ENCODE data around the gene SKAP1.

SKAP1 gene

DNA sequence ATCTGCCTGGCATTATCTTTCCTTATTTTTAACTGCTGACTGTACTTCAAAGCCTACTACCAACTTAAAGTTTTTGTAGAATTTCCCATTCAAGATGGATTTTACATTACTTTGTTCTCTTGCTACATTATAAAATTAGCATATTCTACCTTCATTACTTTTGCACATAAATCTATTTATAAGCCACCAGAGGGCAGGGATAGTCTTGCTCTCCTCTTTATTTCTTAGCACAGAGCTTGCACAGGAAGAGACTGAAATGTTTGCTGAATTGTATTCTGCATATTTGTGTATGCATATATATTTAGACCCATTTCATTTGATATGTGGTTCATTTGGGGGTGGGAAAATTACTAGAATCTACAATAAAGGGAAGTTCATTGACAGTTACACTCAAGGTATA is 108.0 kb downstream of the SKAP1 start:
- Histone ChIP-seq H3F3A (ENCODE audit: low read depth) (no peaks in the 10 kb centered on the region), H2AFZ (ENCODE audit: low read length) (no peak overlapping the region), H3K79me2 (ENCODE audit: insufficient read depth, low read length) (no peaks in the 10 kb centered on the region), H4K20me1 (ENCODE audit: insufficient read depth, low read length, poor library complexity, severe bottlenecking) (no peaks in the 10 kb centered on the region), H3K27me3 (ENCODE audit: insufficient read depth, low read length, poor library complexity, severe bottlenecking) (no peaks in the 10 kb centered on the region), H3K4me2 (ENCODE audit: low read depth, low read length, poor library complexity, severe bottlenecking) (no peak overlapping the region), H3K9me3 (ENCODE audit: insufficient read depth, low read depth, low read length) (no peaks in the 10 kb centered on the region), H3K9ac (ENCODE audit: low read depth, low read length, poor library complexity, severe bottlenecking) (no peak overlapping the region), H3K9me2 (replicated peaks; ENCODE audit: low read depth, low read length) (no peaks in the 10 kb centered on the region), H3K4me3 (ENCODE audit: low read length, poor library complexity, severe bottlenecking) (no peak overlapping the region), H3K36me3 (ENCODE audit: insufficient read depth, low read length) (no peaks in the 10 kb centered on the region), H3K4me1 (ENCODE audit: insufficient read depth, low read length, poor library complexity, severe bottlenecking) (peaks cover 6% of the 10 kb centered on the region)
- TF ChIP-seq, protein P1, sequence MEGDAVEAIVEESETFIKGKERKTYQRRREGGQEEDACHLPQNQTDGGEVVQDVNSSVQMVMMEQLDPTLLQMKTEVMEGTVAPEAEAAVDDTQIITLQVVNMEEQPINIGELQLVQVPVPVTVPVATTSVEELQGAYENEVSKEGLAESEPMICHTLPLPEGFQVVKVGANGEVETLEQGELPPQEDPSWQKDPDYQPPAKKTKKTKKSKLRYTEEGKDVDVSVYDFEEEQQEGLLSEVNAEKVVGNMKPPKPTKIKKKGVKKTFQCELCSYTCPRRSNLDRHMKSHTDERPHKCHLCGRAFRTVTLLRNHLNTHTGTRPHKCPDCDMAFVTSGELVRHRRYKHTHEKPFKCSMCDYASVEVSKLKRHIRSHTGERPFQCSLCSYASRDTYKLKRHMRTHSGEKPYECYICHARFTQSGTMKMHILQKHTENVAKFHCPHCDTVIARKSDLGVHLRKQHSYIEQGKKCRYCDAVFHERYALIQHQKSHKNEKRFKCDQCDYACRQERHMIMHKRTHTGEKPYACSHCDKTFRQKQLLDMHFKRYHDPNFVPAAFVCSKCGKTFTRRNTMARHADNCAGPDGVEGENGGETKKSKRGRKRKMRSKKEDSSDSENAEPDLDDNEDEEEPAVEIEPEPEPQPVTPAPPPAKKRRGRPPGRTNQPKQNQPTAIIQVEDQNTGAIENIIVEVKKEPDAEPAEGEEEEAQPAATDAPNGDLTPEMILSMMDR (conservative IDR thresholded peaks at IDR 0.05; ENCODE audit: low read length), result peak; percentile 64
- no peak for TF ChIP-seq EZH2phosphoT487 (IDR thresholded peaks at IDR 0.05; ENCODE audit: borderline replicate concordance)

DNA sequence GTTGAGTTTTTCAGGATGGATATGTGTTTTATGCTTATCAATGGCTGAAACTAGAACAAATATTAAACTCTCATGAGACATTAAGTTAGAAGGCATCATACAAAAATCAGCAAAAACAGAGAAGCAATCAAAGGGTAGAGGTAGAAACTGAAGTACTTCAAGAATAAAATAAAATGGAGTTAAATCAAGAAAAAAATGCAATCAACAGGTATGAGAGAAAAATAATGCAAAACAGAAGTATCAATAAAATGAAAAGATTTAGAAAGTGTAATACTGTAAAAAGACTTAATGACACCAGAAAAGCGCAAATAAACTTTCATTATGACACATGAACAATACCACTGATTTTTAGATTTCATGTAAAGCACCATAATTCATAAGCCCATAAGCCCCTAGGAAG is 112.3 kb downstream of the SKAP1 start:
- Histone ChIP-seq H3K79me2 (ENCODE audit: insufficient read depth, low read length) (no peaks in the 10 kb centered on the region), H3K27me3 (ENCODE audit: insufficient read depth, low read length, poor library complexity, severe bottlenecking) (no peaks in the 10 kb centered on the region), H3F3A (ENCODE audit: low read depth) (no peaks in the 10 kb centered on the region), H4K20me1 (ENCODE audit: insufficient read depth, low read length, poor library complexity, severe bottlenecking) (no peaks in the 10 kb centered on the region), H3K36me3 (ENCODE audit: insufficient read depth, low read length) (no peaks in the 10 kb centered on the region), H3K4me2 (ENCODE audit: low read depth, low read length, poor library complexity, severe bottlenecking) (no peak overlapping the region), H3K9me3 (ENCODE audit: insufficient read depth, low read depth, low read length) (no peaks in the 10 kb centered on the region), H2AFZ (ENCODE audit: low read length) (no peak overlapping the region), H3K9me2 (replicated peaks; ENCODE audit: low read depth, low read length) (no peaks in the 10 kb centered on the region), H3K4me1 (ENCODE audit: insufficient read depth, low read length, poor library complexity, severe bottlenecking) (peaks cover 6% of the 10 kb centered on the region), H3K9ac (ENCODE audit: low read depth, low read length, poor library complexity, severe bottlenecking) (no peak overlapping the region), H3K4me3 (ENCODE audit: low read length, poor library complexity, severe bottlenecking) (no peak overlapping the region)
- TF ChIP-seq EZH2phosphoT487 (IDR thresholded peaks at IDR 0.05; ENCODE audit: borderline replicate concordance), result no peak
- TF ChIP-seq, protein P1 (conservative IDR thresholded peaks at IDR 0.05; ENCODE audit: low read length), result no peak

DNA sequence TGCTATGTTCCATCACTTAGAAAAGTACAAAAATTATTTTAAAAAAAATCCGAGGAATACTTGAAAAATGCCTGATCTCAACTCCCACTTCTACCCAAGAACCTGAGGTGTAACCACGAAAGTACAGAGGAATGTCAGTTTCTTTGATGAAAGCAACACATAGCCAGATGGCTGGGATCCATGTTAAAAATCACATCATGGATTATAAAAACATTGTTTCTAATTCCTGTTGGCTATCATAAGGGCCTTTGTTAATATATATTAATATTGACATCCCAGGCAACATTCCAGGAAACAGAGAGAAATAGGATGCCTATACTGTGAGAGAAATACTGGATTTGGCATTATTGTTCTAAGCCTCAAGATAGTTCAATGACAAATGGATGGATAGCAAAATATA is 115.3 kb downstream of the SKAP1 start:
- H4K20me1 ChIP-seq (ENCODE audit: insufficient read depth, low read length, poor library complexity, severe bottlenecking), result no peaks in the 10 kb centered on the region
- no peaks in the 10 kb centered on the region for H3K9me3 ChIP-seq (ENCODE audit: insufficient read depth, low read depth, low read length)
- no peak overlapping the region for H2AFZ ChIP-seq (ENCODE audit: low read length)
- no peaks in the 10 kb centered on the region for H3F3A ChIP-seq (ENCODE audit: low read depth)
- TF ChIP-seq, protein P1 (conservative IDR thresholded peaks at IDR 0.05; ENCODE audit: low read length), result no peak
- no peak for TF ChIP-seq EZH2phosphoT487 (IDR thresholded peaks at IDR 0.05; ENCODE audit: borderline replicate concordance)
- H3K27me3 ChIP-seq (ENCODE audit: insufficient read depth, low read length, poor library complexity, severe bottlenecking), result no peaks in the 10 kb centered on the region
- no peak overlapping the region for H3K4me3 ChIP-seq (ENCODE audit: low read length, poor library complexity, severe bottlenecking)
- no peaks in the 10 kb centered on the region for H3K9me2 ChIP-seq (replicated peaks; ENCODE audit: low read depth, low read length)
- H3K36me3 ChIP-seq (ENCODE audit: insufficient read depth, low read length), result no peaks in the 10 kb centered on the region
- no peaks in the 10 kb centered on the region for H3K79me2 ChIP-seq (ENCODE audit: insufficient read depth, low read length)
- no peaks in the 10 kb centered on the region for H3K4me1 ChIP-seq (ENCODE audit: insufficient read depth, low read length, poor library complexity, severe bottlenecking)
- H3K4me2 ChIP-seq (ENCODE audit: low read depth, low read length, poor library complexity, severe bottlenecking), result no peak overlapping the region
- H3K9ac ChIP-seq (ENCODE audit: low read depth, low read length, poor library complexity, severe bottlenecking), result no peak overlapping the region
